HG03064 (cell line): Measurements from ENCODE around the gene SMIM36.
"Not testable (repeated sequence)": the region's sequence is repeated elsewhere in the genome, so short reads cannot be mapped to it uniquely, and the experiment has no call there.

Experiments
- ATAC-seq: cut with Tn5 transposase; IDR thresholded peaks from one replicate; pipeline ENCODE4 v1.9.1; 2021; ENCODE audit warnings: low read depth; ENCODE audit not compliant: unreplicated experiment

The SMIM36 gene

GRCh38 chr17:55417411-55418268 lies 93.6 kb downstream of the SMIM36 start:
- no peak for ATAC-seq

- no peak for ATAC-seq
Observed at GRCh38 chr17:55416470-55417052, 94.7 kb downstream of the SMIM36 start.

- ATAC-seq: no peak
Observed at GRCh38 chr17:55416000-55416399, 95.3 kb downstream of the SMIM36 start.

- ATAC-seq: no peak
Observed at GRCh38 chr17:55414983-55415382, 96.3 kb downstream of the SMIM36 start.

GRCh38 chr17:55413825-55414489 lies 97.3 kb downstream of the SMIM36 start:
- no peak for ATAC-seq

- ATAC-seq: no peak
Observed at GRCh38 chr17:55411463-55411855, 99.8 kb downstream of the SMIM36 start.

- no peak for ATAC-seq
Observed at GRCh38 chr17:55410722-55411462, 100.4 kb downstream of the SMIM36 start.

- no peak for ATAC-seq
Observed at GRCh38 chr17:55409030-55409800, 102.0 kb downstream of the SMIM36 start.

GRCh38 chr17:55407641-55408566 lies 103.3 kb downstream of the SMIM36 start:
- no peak for ATAC-seq

GRCh38 chr17:55405600-55405999 lies 105.7 kb downstream of the SMIM36 start:
- ATAC-seq: no peak

GRCh38 chr17:55404197-55404596 lies 107.1 kb downstream of the SMIM36 start:
- ATAC-seq: not testable (repeated sequence)

- ATAC-seq: no peak
Observed at GRCh38 chr17:55402374-55402773, 108.9 kb downstream of the SMIM36 start.
